Neutrophil (primary cell): ENCODE results near the gene PTPRN2.

Experiments used
- H3K27ac ChIP-seq: fragments of 200-600 bp; sonication (generic); 2 replicates; pipeline ENCODE4 v1.5.1; 2016; ENCODE audit warnings: mild to moderate bottlenecking, moderate library complexity
- H3K27me3 ChIP-seq: fragments of 200-600 bp; sonication (generic); 2 replicates; pipeline ENCODE4 v1.6.0; 2016; ENCODE audit warnings: mild to moderate bottlenecking
- H3K36me3 ChIP-seq: fragments of 200-600 bp; sonication (generic); 2 replicates; pipeline ENCODE4 v1.5.1; 2017
- H3K4me1 ChIP-seq, 2 experiments: fragments of 200-600 bp in 1 of 2; sonication (generic) in 1 of 2; 1 replicate in 1 of 2; 2 replicates in 1 of 2; pipeline versions ENCODE4 v1.5.1 to v1.6.1; 2013 to 2016; ENCODE audit warnings: low read depth in 1 of 2, low read length in 1 of 2, mild to moderate bottlenecking in 1 of 2, moderate library complexity in 1 of 2; ENCODE audit not compliant: control insufficient read depth in 1 of 2, insufficient read depth in 1 of 2
- H3K4me3 ChIP-seq, 2 experiments: fragments of 200-600 bp in 1 of 2; sonication (generic) in 1 of 2; 1 replicate in 1 of 2; 2 replicates in 1 of 2; pipeline ENCODE4 v1.5.1; 2013 to 2016; ENCODE audit warnings: low read depth in 1 of 2, low read length in 1 of 2, mild to moderate bottlenecking in 1 of 2, moderate library complexity in 1 of 2
- H3K9me3 ChIP-seq: fragments of 200-600 bp; sonication (generic); 2 replicates; pipeline ENCODE4 v1.5.1; 2016
- CTCF ChIP-seq: fragments of 200-600 bp; sonication (generic); IDR thresholded peaks from 2 replicates; pipeline ENCODE4 v1.5.1; 2016; ENCODE audit warnings: antibody characterized with exemption

The PTPRN2 gene

GRCh38 chr7:157830331-157830730 lies 757.3 kb downstream of the PTPRN2 start:
- H3K36me3 ChIP-seq: no peaks in the 10 kb centered on the region
- H3K27me3 ChIP-seq: peaks cover 7% of the 10 kb centered on the region
- no peaks in the 10 kb centered on the region for H3K9me3 ChIP-seq
- H3K27ac ChIP-seq: no peak overlapping the region
- H3K4me1 ChIP-seq: no peaks in the 10 kb centered on the region
- H3K4me3 ChIP-seq: no peak overlapping the region
- no peak for TF ChIP-seq CTCF

- TF ChIP-seq CTCF: no peak
- H3K27ac ChIP-seq: no peak overlapping the region
These were observed 758.1 kb downstream of the PTPRN2 start for GRCh38 chr7:157829491-157829890.

DNA sequence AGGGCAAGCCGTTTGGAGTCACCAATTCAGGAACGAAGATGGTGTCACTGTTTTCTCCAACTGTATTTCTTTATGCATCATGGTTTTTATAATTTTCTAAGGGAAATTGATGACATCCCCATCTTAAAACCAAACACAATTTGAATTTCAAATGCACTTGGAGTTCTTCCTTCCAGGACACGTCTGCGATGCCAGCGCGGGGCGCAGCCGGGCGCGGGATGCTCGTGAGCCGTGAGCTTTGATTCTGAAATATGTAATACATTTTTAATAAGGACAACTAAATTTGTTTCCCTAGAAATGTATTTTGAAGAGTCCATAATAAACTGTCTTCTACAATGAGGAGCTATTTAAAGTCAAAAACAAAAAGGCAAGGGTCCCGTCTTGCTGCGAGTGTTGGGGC lies 758.7 kb downstream of the PTPRN2 start:
- Histone ChIP-seq H3K27ac (no peak overlapping the region), H3K4me3 (no peak overlapping the region), H3K4me1 (no peaks in the 10 kb centered on the region), H3K27me3 (no peaks in the 10 kb centered on the region), H3K9me3 (no peaks in the 10 kb centered on the region), H3K36me3 (no peaks in the 10 kb centered on the region)
- no peak for TF ChIP-seq CTCF

More at GRCh38 chr7:157829491-157829890, 758.1 kb downstream of the PTPRN2 start:
- Histone ChIP-seq H3K4me1 (no peaks in the 10 kb centered on the region), H3K9me3 (no peaks in the 10 kb centered on the region), H3K4me3 (no peak overlapping the region), H3K36me3 (no peaks in the 10 kb centered on the region), H3K27me3 (no peaks in the 10 kb centered on the region)

DNA sequence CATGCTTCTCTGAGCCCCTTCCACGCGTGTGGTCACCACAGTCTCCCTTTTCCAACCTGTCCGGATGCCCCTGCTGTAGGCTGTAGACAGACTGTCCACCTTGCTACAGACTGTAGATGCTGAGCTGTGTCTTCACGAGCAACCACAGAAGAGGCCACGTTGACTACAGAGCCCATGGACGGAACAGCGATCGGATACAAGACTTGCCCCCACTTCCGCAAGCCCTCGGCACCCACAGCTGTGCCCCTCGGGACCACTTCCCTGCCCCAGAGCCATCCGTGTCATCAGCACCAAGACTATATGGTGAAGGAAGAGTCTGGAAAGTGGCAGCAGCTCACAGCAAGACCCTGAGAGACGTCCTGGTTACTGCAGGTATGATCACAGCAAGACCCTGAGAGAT lies 759.4 kb downstream of the PTPRN2 start:
- H3K9me3 ChIP-seq: no peaks in the 10 kb centered on the region
- no peaks in the 10 kb centered on the region for H3K4me1 ChIP-seq
- H3K36me3 ChIP-seq: no peaks in the 10 kb centered on the region
- H3K27me3 ChIP-seq: no peaks in the 10 kb centered on the region
- no peak for TF ChIP-seq CTCF
- H3K27ac ChIP-seq: no peak overlapping the region
- no peak overlapping the region for H3K4me3 ChIP-seq

DNA sequence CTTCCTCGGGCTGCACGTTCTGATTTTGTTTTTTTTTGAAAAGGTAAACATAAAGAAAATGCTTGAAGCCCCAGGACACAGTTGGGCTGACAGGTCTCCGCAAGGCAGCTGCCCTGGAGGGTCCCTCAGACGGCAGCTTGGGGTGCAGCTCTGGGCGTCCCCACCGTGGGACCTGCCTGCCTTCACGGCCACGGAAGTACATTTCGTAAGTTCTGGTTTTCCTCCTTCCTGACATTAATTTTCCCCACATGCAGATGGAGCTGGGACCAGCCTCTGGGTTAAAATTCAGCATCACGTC lies 759.8 kb downstream of the PTPRN2 start:
- H3K27ac ChIP-seq: no peak overlapping the region
- H3K4me1 ChIP-seq: no peaks in the 10 kb centered on the region
- H3K27me3 ChIP-seq: no peaks in the 10 kb centered on the region
- H3K9me3 ChIP-seq: no peaks in the 10 kb centered on the region
- H3K4me3 ChIP-seq: no peak overlapping the region
- no peak for TF ChIP-seq CTCF
- H3K36me3 ChIP-seq: no peaks in the 10 kb centered on the region
